Measurements from ENCODE around the gene RPS6KA3. TPM values are rescaled to one million over a fixed set of nuclear protein-coding genes. Genes with fewer than 3 reads are reported as not detected.

RPS6KA3 gene
- polyA plus RNA-seq, 1 experiment: 50.7 TPM

GRCh38 chrX:20285511-20285910 is 18.8 kb upstream of the RPS6KA3 start:
- POLR2A ChIA-PET: no interaction called here
- Histone ChIP-seq H3K27me3 (ENCODE audit: control insufficient read depth, insufficient read depth, low read length) (no peaks in the 10 kb centered on the region), H3K9me3 (ENCODE audit: control insufficient read depth, insufficient read depth, low read length) (no peaks in the 10 kb centered on the region; the same call in 1 of the 2 replicates), H3K27ac (ENCODE audit: low read depth, low read length) (no peak overlapping the region), H3K4me3 (ENCODE audit: low read depth, low read length) (no peak overlapping the region)
- TF ChIP-seq, protein P1, sequence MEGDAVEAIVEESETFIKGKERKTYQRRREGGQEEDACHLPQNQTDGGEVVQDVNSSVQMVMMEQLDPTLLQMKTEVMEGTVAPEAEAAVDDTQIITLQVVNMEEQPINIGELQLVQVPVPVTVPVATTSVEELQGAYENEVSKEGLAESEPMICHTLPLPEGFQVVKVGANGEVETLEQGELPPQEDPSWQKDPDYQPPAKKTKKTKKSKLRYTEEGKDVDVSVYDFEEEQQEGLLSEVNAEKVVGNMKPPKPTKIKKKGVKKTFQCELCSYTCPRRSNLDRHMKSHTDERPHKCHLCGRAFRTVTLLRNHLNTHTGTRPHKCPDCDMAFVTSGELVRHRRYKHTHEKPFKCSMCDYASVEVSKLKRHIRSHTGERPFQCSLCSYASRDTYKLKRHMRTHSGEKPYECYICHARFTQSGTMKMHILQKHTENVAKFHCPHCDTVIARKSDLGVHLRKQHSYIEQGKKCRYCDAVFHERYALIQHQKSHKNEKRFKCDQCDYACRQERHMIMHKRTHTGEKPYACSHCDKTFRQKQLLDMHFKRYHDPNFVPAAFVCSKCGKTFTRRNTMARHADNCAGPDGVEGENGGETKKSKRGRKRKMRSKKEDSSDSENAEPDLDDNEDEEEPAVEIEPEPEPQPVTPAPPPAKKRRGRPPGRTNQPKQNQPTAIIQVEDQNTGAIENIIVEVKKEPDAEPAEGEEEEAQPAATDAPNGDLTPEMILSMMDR (IDR thresholded peaks at IDR 0.05; ENCODE audit: low read depth, low read length): no peak
- CTCF ChIA-PET: no interaction called here
- DNase-seq (ENCODE audit: low read depth, low spot score): no peak

- H3K27ac ChIP-seq (ENCODE audit: low read depth, low read length): no peak overlapping the region
- DNase-seq (ENCODE audit: low read depth, low spot score): no peak
- ChIA-PET CTCF (no interaction called here), POLR2A (no interaction called here)
- H3K4me3 ChIP-seq (ENCODE audit: low read depth, low read length): no peak overlapping the region
- TF ChIP-seq, protein P1 (IDR thresholded peaks at IDR 0.05; ENCODE audit: low read depth, low read length): no peak
- H3K9me3 ChIP-seq (ENCODE audit: control insufficient read depth, insufficient read depth, low read length): no peaks in the 10 kb centered on the region; the same call in 1 of the 2 replicates
- H3K27me3 ChIP-seq (ENCODE audit: control insufficient read depth, insufficient read depth, low read length): no peaks in the 10 kb centered on the region
Measured at GRCh38 chrX:20284992-20285391, 18.3 kb upstream of the RPS6KA3 start.

DNA sequence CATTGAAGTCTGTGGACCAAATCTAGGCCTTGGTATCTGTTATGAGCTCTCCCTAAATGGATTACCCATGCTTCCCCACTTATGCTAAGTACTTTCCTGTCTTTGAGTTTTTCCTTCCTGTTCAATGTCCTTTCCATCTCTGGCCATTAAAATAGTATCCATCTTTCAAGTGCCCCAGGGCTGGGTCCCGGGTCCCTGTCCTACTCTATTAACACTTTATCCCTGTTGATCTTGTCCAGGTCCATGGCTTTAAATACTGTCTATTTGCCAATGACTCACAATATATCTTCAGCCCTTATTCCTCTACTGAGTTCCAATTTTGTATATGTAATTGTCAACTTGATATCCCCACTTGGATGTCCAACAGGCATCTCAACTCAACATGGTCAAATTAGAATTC is 17.7 kb upstream of the RPS6KA3 start:
- TF ChIP-seq, protein P1 (IDR thresholded peaks at IDR 0.05; ENCODE audit: low read depth, low read length): no peak
- CTCF ChIA-PET: no interaction called here

DNA sequence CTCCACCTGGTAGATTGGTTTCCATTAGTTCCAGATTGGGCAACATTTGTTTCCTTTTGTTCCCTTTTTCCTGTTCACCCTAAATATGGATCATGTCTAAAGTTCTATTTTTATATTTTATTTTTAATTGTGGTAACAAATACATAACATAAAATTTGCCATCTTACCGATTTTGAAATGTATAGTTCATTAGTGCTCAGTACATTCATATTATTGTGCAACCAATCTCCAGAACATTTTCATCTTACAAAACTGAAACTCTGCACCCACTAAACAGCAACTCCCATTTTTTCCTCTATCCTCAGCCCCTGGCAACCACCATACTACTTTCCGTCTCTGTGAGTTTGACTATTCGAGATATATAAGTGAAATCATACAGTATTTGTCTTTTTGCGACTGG is 14.2 kb upstream of the RPS6KA3 start:
- Histone ChIP-seq H3K27me3 (ENCODE audit: control insufficient read depth, insufficient read depth, low read length) (no peaks in the 10 kb centered on the region), H3K9me3 (ENCODE audit: control insufficient read depth, insufficient read depth, low read length) (no peaks in the 10 kb centered on the region; the same call in 1 of the 2 replicates), H3K27ac (ENCODE audit: low read depth, low read length) (no peak overlapping the region), H3K4me3 (ENCODE audit: low read depth, low read length) (no peak overlapping the region)
- TF ChIP-seq, protein P1 (IDR thresholded peaks at IDR 0.05; ENCODE audit: low read depth, low read length): no peak
- DNase-seq (ENCODE audit: low read depth, low spot score): no peak
- CTCF ChIA-PET: no interaction called here
- POLR2A ChIA-PET: no interaction called here

More for the DNA sequence above, 17.7 kb upstream of the RPS6KA3 start:
- no peaks in the 10 kb centered on the region for H3K27me3 ChIP-seq (ENCODE audit: control insufficient read depth, insufficient read depth, low read length)
- POLR2A ChIA-PET: interaction anchor here (0.7 kb wide), 1 partner anchor 1006 kb away, joined by 3 read pairs; no protein-coding TSS in a partner anchor
- DNase-seq (ENCODE audit: low read depth, low spot score): no peak
- no peak overlapping the region for H3K27ac ChIP-seq (ENCODE audit: low read depth, low read length)
- no peak overlapping the region for H3K4me3 ChIP-seq (ENCODE audit: low read depth, low read length)
- H3K9me3 ChIP-seq (ENCODE audit: control insufficient read depth, insufficient read depth, low read length): no peaks in the 10 kb centered on the region; the same call in 1 of the 2 replicates

DNA sequence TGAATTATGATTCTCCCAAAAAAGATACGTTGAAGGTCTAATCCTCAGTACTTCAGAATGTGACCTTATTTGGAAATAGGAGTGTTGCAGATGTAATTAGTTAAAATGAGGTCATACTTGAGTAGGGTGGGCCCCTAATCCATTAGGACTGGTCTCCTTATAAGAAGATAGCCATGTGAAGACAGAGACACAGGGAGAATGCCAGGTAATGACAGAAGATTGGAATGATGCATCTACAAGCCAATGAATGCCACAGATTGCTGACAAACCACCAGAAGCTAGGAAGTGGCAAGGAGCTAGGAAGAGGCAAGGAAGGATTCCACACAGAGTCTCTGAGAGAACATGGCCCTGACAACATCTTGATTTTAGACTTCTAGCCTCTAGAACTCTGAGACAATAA is 7.4 kb upstream of the RPS6KA3 start:
- CTCF ChIA-PET: interaction anchor here (0.6 kb wide), 1 partner anchor 140 kb away, joined by 3 read pairs; no protein-coding TSS in a partner anchor
- Histone ChIP-seq H3K27me3 (ENCODE audit: control insufficient read depth, insufficient read depth, low read length) (no peaks in the 10 kb centered on the region), H3K27ac (ENCODE audit: low read depth, low read length) (no peak overlapping the region), H3K4me3 (ENCODE audit: low read depth, low read length) (no peak overlapping the region), H3K9me3 (ENCODE audit: control insufficient read depth, insufficient read depth, low read length) (no peaks in the 10 kb centered on the region)
- POLR2A ChIA-PET: no interaction called here
- TF ChIP-seq, protein P1 (IDR thresholded peaks at IDR 0.05; ENCODE audit: low read depth, low read length): no peak
- no peak for DNase-seq (ENCODE audit: low read depth, low spot score)
